Colonic mucosa (tissue), 4 donors: Measurements from ENCODE around the gene NDRG3. TPM values are rescaled to one million over a fixed set of nuclear protein-coding genes. Genes with fewer than 3 reads are reported as not detected.

Experiments
- DNase-seq: peaks from one replicate; pipeline ENCODE4 v3.0.0-alpha.2; 2020
- H3K27ac ChIP-seq: fragments of 200-600 bp; one replicate; pipeline ENCODE4 v1.8.0; 2021
- H3K27me3 ChIP-seq: fragments of 200-600 bp; one replicate; pipeline ENCODE4 v1.8.0; 2021
- H3K36me3 ChIP-seq: fragments of 200-600 bp; one replicate; pipeline ENCODE4 v1.8.0; 2021
- H3K4me1 ChIP-seq: fragments of 200-600 bp; one replicate; pipeline ENCODE4 v1.8.0; 2021; ENCODE audit warnings: mild to moderate bottlenecking
- H3K4me3 ChIP-seq: fragments of 200-600 bp; one replicate; pipeline ENCODE4 v1.8.0; 2021
- H3K9ac ChIP-seq, 2 donors: one replicate each; pipeline ENCODE4 v1.7.0; 2013; ENCODE audit warnings: control low read depth in 2 of 2, low read depth in 2 of 2, low read length in 2 of 2
- H3K9me3 ChIP-seq: fragments of 200-600 bp; one replicate; pipeline ENCODE4 v1.8.0; 2021
- intact Hi-C: fragments of 100-400 bp; cut with DNase I; formaldehyde crosslinking; loops from one replicate; pipeline ENCODE4 v1.14.1; 2022
- total RNA-seq, 2 donors: library from RNA; stranded (reverse); fragmentation: NEBNext Ultra II Directional in 1 of 2; extraction: Animal tissue kit (Norgen Biotek cat#: 25700) in 1 of 2; gene quantifications; one replicate each; pipeline ENCODE4 v1.2.1, GENCODE V29; 2021
- TF ChIP-seq, protein P1 (sequence below): fragments of 200-600 bp; IDR thresholded peaks from one replicate; pipeline ENCODE4 v1.8.0; 2022; ENCODE audit warnings: antibody characterized with exemption, mild to moderate bottlenecking
- donor health status: healthy.
- donor health status: DM: no; HTN: no; CAD: no.
- donor health status: DM: no; HTN: no; CAD: no.

The NDRG3 gene
- total RNA-seq, 2 donors from 2014 or later: 30.0 to 32.0 TPM

DNA sequence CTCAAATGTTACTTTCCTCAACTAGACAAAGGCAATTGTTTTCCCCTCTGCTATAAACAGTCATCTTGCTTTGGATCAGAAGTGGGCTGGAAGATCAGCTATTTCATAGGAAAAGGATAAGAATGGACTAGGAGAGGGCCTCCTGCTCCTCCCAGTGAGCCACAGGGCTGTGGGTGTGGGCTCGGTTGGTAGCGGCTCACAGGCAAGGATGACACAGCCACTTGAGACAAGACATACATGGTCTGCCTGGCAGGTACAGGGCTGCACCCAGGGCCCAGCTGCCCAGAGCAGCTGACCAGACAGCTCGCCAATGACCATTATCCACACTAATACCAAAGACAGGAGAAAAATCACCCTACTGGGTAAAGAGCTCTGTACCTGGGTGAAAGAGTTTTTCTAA is 90.9 kb downstream of the NDRG3 start:
- Histone ChIP-seq H3K27ac (no peak overlapping the region), H3K9me3 (no peaks in the 10 kb centered on the region), H3K36me3 (no peaks in the 10 kb centered on the region), H3K4me1 (no peaks in the 10 kb centered on the region), H3K9ac (no peak overlapping the region), H3K27me3 (no peaks in the 10 kb centered on the region), H3K4me3 (no peak overlapping the region)
- intact Hi-C loops: no loop called here
- no peak for DNase-seq
- TF ChIP-seq, protein P1, sequence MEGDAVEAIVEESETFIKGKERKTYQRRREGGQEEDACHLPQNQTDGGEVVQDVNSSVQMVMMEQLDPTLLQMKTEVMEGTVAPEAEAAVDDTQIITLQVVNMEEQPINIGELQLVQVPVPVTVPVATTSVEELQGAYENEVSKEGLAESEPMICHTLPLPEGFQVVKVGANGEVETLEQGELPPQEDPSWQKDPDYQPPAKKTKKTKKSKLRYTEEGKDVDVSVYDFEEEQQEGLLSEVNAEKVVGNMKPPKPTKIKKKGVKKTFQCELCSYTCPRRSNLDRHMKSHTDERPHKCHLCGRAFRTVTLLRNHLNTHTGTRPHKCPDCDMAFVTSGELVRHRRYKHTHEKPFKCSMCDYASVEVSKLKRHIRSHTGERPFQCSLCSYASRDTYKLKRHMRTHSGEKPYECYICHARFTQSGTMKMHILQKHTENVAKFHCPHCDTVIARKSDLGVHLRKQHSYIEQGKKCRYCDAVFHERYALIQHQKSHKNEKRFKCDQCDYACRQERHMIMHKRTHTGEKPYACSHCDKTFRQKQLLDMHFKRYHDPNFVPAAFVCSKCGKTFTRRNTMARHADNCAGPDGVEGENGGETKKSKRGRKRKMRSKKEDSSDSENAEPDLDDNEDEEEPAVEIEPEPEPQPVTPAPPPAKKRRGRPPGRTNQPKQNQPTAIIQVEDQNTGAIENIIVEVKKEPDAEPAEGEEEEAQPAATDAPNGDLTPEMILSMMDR: no peak

DNA sequence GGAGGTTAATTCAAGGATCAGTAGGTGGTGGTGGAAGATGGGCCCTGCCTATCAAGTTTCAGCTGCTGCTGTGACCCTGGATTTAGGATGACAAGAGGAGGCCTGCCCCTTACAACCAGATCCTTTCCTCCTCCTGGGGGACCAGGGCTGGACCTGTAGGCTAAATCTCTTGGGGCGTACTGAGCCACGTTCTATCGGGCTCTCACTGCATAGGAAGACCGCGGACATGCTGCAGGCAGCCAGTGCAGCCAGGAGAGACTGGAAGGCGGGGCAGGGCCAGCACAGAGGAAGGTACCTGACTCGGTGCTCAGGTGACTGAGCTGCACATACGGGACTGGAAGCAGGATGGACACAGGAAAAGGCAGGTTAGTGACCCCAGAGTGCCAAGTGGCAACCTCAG is 91.4 kb downstream of the NDRG3 start:
- no peak for DNase-seq
- H3K27ac ChIP-seq: no peak overlapping the region
- intact Hi-C loops: no loop called here
- no peaks in the 10 kb centered on the region for H3K36me3 ChIP-seq
- no peak overlapping the region for H3K4me3 ChIP-seq
- H3K9ac ChIP-seq: no peak overlapping the region
- TF ChIP-seq, protein P1: no peak
- no peaks in the 10 kb centered on the region for H3K27me3 ChIP-seq
- no peaks in the 10 kb centered on the region for H3K9me3 ChIP-seq
- no peaks in the 10 kb centered on the region for H3K4me1 ChIP-seq

DNA sequence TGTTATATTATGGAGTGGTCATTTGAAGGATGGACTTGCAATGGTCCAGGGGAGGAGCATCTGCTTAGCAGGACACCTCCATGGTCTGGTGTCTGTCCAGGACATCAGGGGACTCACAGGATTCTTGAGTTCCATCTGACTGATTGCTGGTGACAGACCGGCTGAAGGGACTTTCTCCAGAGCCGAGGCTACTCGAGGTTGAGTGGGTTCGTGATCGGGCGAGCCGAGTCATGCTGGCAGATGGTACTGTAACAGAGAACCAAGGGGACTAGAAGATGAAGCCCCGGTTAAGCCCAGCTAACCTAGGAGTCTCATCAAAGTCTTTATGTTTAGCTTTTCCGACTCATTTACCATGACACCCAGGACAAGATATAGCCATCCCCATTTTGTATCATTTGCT is 92.4 kb downstream of the NDRG3 start:
- Histone ChIP-seq H3K27me3 (no peaks in the 10 kb centered on the region), H3K4me3 (no peak overlapping the region), H3K27ac (no peak overlapping the region), H3K9me3 (no peaks in the 10 kb centered on the region), H3K4me1 (no peaks in the 10 kb centered on the region), H3K9ac (no peak overlapping the region), H3K36me3 (no peaks in the 10 kb centered on the region)
- intact Hi-C loops: no loop called here
- TF ChIP-seq, protein P1: no peak
- no peak for DNase-seq

DNA sequence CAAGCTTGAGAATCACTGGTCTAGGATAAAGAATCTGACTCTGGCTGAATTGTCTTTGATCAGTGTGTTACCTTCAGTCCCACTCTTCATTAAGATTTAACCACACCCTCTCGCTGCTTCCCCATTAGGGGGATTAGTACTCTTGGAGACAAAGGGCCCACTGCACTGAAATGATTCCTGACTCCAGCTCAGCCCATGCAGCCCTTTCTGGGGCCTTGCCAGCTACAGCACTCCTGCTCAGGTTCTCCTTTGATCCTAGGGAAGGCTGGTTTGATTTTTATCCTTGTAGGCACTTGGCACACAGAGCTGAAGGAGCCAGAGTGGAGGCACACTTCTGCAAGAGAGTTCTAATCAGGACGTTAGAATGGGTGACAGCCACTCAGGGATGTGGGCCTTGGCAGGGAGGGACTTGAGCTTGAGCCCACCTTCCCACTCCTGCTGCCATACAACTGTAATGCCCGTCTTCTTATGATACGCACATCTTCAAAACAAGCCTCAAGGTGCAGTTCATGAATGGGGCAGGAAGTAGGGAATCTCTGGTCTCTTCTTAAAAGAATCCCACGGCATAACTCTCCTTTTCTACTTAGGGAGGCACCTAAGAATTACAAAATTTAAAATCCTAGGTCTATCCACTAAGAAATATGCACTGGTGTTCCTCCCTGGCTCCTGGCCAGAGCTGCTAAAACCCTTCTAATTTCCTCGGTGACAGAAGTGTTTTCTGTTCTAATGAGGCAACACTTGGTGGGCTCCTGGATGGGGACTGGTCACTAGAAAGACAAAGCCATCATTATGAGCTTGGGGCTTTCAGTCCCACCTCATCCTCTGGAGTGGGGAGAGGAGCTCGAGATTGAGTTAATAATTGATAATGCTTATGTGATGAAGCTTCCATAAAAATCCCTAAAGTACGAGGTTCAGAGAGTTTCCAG is 98.4 kb downstream of the NDRG3 start:
- no peak for DNase-seq
- no peak overlapping the region for H3K4me3 ChIP-seq
- no peaks in the 10 kb centered on the region for H3K4me1 ChIP-seq
- intact Hi-C loops: no loop called here
- no peaks in the 10 kb centered on the region for H3K27me3 ChIP-seq
- H3K9me3 ChIP-seq: no peaks in the 10 kb centered on the region
- TF ChIP-seq, protein P1: no peak
- no peak overlapping the region for H3K27ac ChIP-seq
- H3K9ac ChIP-seq: no peak overlapping the region
- no peaks in the 10 kb centered on the region for H3K36me3 ChIP-seq

DNA sequence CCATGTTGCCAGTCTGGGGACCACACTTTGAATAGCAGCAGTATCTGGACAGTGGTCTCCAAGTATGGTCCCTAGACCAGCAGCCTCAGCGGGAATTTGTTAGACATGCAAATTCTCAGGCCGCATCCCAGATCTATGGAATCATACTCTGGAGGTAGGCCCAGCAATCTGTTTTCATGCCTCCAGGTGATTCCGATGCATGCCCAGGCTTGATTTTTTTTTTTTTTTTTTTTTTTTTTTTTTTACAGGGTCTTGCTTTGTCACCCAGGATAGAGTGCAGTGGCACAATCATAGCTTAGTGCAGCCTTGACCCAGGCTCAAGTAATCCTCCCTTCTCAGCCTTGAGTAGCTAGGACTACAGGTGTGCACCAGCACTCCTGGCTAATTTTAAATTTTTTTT is 99.2 kb downstream of the NDRG3 start:
- Histone ChIP-seq H3K36me3 (no peaks in the 10 kb centered on the region), H3K4me3 (no peak overlapping the region), H3K27me3 (no peaks in the 10 kb centered on the region), H3K9ac (no peak overlapping the region), H3K9me3 (no peaks in the 10 kb centered on the region), H3K27ac (no peak overlapping the region), H3K4me1 (no peaks in the 10 kb centered on the region)
- DNase-seq: no peak
- intact Hi-C loops: no loop called here
- TF ChIP-seq, protein P1: no peak
